Measurements from ENCODE around the gene HOMER3. TPM values are rescaled to one million over a fixed set of nuclear protein-coding genes. Genes with fewer than 3 reads are reported as not detected.

HOMER3 gene
- total RNA-seq, 2 donors from 2014 or later, result 13.6 to 39.8 TPM

DNA sequence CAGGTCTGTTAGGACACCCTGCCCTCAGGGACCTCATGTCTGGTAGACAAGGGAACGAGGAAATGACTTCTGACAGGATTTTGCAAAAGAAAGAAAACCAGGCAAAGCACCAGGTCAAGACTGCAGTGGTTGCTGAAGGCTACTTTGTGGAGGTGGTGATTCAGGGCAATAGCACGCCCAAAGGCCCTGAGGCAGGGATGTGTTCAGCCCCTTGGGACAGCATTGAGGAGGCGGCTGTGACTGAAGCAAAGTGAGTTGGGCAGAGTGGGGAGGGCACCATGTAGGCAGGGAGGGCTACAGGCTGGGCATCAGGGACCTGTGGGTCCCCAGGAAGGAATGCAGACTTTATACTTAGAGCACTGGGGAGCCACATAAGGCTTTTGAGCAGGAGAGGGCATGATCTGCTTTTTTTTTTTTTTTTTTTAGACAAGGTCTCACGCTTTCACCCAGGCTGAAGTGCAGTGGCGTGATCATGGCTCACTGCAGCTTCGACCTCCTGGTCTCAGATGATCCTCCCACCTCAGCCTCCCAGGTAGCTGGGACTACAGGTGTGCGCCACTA, 10.8 kb upstream of the HOMER3 start:
- TF ChIP-seq, protein P1, sequence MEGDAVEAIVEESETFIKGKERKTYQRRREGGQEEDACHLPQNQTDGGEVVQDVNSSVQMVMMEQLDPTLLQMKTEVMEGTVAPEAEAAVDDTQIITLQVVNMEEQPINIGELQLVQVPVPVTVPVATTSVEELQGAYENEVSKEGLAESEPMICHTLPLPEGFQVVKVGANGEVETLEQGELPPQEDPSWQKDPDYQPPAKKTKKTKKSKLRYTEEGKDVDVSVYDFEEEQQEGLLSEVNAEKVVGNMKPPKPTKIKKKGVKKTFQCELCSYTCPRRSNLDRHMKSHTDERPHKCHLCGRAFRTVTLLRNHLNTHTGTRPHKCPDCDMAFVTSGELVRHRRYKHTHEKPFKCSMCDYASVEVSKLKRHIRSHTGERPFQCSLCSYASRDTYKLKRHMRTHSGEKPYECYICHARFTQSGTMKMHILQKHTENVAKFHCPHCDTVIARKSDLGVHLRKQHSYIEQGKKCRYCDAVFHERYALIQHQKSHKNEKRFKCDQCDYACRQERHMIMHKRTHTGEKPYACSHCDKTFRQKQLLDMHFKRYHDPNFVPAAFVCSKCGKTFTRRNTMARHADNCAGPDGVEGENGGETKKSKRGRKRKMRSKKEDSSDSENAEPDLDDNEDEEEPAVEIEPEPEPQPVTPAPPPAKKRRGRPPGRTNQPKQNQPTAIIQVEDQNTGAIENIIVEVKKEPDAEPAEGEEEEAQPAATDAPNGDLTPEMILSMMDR (IDR thresholded peaks at IDR 0.05), result no peak
- Histone ChIP-seq H3K27me3 (no peaks in the 10 kb centered on the region), H3K36me3 (no peaks in the 10 kb centered on the region), H3K27ac (no peak overlapping the region), H3K4me1 (no peaks in the 10 kb centered on the region), H3K9me3 (no peaks in the 10 kb centered on the region), H3K4me3 (no peak overlapping the region)
- DNase-seq (ENCODE audit: low spot score), result no peak

DNA sequence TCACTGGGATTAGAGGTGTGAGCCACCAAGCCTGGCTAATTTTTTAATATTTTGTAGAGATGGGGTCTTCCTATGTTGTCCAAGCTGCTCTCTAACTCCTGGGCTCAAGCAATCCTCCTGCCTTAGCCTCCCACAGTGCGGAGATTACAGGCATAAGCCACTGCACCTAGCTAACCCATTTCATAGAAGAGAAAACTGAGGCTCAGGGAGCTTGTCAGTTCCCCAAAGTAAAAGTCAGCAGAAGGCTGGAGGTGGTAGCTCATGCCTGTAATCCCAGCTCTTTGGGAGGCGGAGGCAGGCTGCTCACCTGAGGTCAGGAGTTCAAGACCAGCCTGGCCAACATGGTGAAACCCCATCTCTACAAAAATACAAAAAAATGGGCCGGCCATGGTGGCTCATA, 8.8 kb upstream of the HOMER3 start:
- Histone ChIP-seq H3K27me3 (no peaks in the 10 kb centered on the region), H3K4me1 (no peaks in the 10 kb centered on the region)

GRCh38 chr19:18948976-18949356, 7.9 kb upstream of the HOMER3 start:
- no peak overlapping the region for H3K27ac ChIP-seq
- no peaks in the 10 kb centered on the region for H3K4me1 ChIP-seq
- no peaks in the 10 kb centered on the region for H3K36me3 ChIP-seq
- no peaks in the 10 kb centered on the region for H3K9me3 ChIP-seq
- DNase-seq (ENCODE audit: low spot score), result no peak
- no peaks in the 10 kb centered on the region for H3K27me3 ChIP-seq
- no peak overlapping the region for H3K4me3 ChIP-seq
- TF ChIP-seq, protein P1 (IDR thresholded peaks at IDR 0.05), result no peak

More for the DNA sequence above, 8.8 kb upstream of the HOMER3 start:
- DNase-seq (ENCODE audit: low spot score), result no peak
- Histone ChIP-seq H3K4me3 (no peak overlapping the region), H3K36me3 (no peaks in the 10 kb centered on the region), H3K9me3 (no peaks in the 10 kb centered on the region), H3K27ac (no peak overlapping the region)
- TF ChIP-seq, protein P1 (IDR thresholded peaks at IDR 0.05), result no peak

GRCh38 chr19:18948075-18948975, 7.3 kb upstream of the HOMER3 start:
- Histone ChIP-seq H3K27ac (no peak overlapping the region), H3K4me3 (no peak overlapping the region), H3K9me3 (no peaks in the 10 kb centered on the region), H3K27me3 (no peaks in the 10 kb centered on the region), H3K4me1 (no peaks in the 10 kb centered on the region), H3K36me3 (no peaks in the 10 kb centered on the region)
- no peak for DNase-seq (ENCODE audit: low spot score)
- TF ChIP-seq, protein P1 (IDR thresholded peaks at IDR 0.05), result no peak

GRCh38 chr19:18946918-18947317, 5.9 kb upstream of the HOMER3 start:
- TF ChIP-seq, protein P1 (IDR thresholded peaks at IDR 0.05), result no peak
- H3K27ac ChIP-seq, result no peak overlapping the region
- H3K4me1 ChIP-seq, result no peaks in the 10 kb centered on the region
- DNase-seq (ENCODE audit: low spot score), result no peak
- H3K27me3 ChIP-seq, result no peaks in the 10 kb centered on the region
- H3K4me3 ChIP-seq, result no peak overlapping the region
- no peaks in the 10 kb centered on the region for H3K9me3 ChIP-seq
- H3K36me3 ChIP-seq, result no peaks in the 10 kb centered on the region

Data from right atrium auricular region (tissue), 2 donors.